HepG2 (cell line): ENCODE data around the gene BCL2L11. TPM values are rescaled to one million over a fixed set of nuclear protein-coding genes. Genes with fewer than 3 reads are reported as not detected.

Source experiments
- ATAC-seq: fragments of 200-7000 bp; cut with Tn5 transposase; 3 replicates; pipeline ENCODE4 v1.9.1; 2020; ENCODE audit warnings: mild to moderate bottlenecking, moderate library complexity
- BruUV-seq: library from RNA; stranded (reverse); fragments of 400-500 nt; replicated peaks from 2 replicates; lab custom pipeline; 2021; lab: Mats Ljungman, UMichigan
- CTCF ChIA-PET: fragments of 300-600 bp; formaldehyde crosslinking; extraction: SDS; loops from one replicate; lab custom pipeline; 2021; ENCODE audit warnings: low total read pairs, inconsistent platforms, low intra/inter-chr PET ratio; lab: Yijun Ruan, JAX
- POLR2A ChIA-PET: fragments of 350-600 bp; sonication (Branson Sonifier 250); formaldehyde crosslinking; loops from one replicate; lab custom pipeline; 2020; ENCODE audit warnings: antibody characterized with exemption, inconsistent platforms; lab: Yijun Ruan, JAX
- DNase-seq: peaks from one replicate; pipeline ENCODE4 v3.0.0-alpha.2; 2015; ENCODE audit warnings: low spot score
- FAIRE-seq: peaks from 3 replicates; lab custom pipeline; 2011; peaks lifted over from hg19 to GRCh38; lab: Jason Lieb, UNC
- H2AFZ ChIP-seq: one replicate; pipeline ENCODE4 v1.6.1; 2011; ENCODE audit warnings: low read length, inconsistent platforms
- H3K27ac ChIP-seq: fragments of 300-600 bp; 3 replicates; pipeline ENCODE4 v1.8.0; 2011; ENCODE audit warnings: mixed run types, mild to moderate bottlenecking, mixed read lengths, low read length, inconsistent platforms; ENCODE audit not compliant: insufficient read depth; ENCODE audit errors: extremely low read length
- H3K27me3 ChIP-seq, 2 experiments: fragments of 200-600 bp in 1 of 2; 2 replicates in 1 of 2; 3 replicates in 1 of 2; pipeline versions ENCODE4 v1.6.0 to v1.8.0; 2011; ENCODE audit warnings: low read length in 2 of 2, mild to moderate bottlenecking in 2 of 2, moderate library complexity in 2 of 2, inconsistent platforms in 1 of 2; ENCODE audit not compliant: insufficient read depth in 2 of 2, control insufficient read depth in 1 of 2
- H3K36me3 ChIP-seq, 2 experiments: fragments of 200-600 bp in 1 of 2; replicated peaks in 1 of 2; 2 replicates in 1 of 2; 3 replicates in 1 of 2; pipeline versions ENCODE4 v1.5.1 to v1.8.0; 2011; ENCODE audit warnings: low read length in 2 of 2, inconsistent platforms in 1 of 2; ENCODE audit not compliant: insufficient read depth in 2 of 2, control insufficient read depth in 1 of 2
- H3K4me1 ChIP-seq: 2 replicates; pipeline ENCODE4 v1.5.1; 2012; ENCODE audit warnings: low read length, inconsistent platforms; ENCODE audit not compliant: insufficient read depth
- H3K4me2 ChIP-seq: 2 replicates; pipeline ENCODE4 v1.6.0; 2011; ENCODE audit warnings: low read depth, low read length, inconsistent platforms
- H3K4me3 ChIP-seq, 3 experiments: fragments of 200-600 bp in 1 of 3; sonication (generic), shearing (Covaris generic) in 1 of 3; replicated peaks in 1 of 3; 2 replicates each; pipeline ENCODE4 v1.5.1; 2011 to 2016; ENCODE audit warnings: low read length in 3 of 3, inconsistent platforms in 2 of 3, low read depth in 2 of 3, mild to moderate bottlenecking in 2 of 3, control low read depth in 1 of 3, mixed read lengths in 1 of 3; ENCODE audit not compliant: insufficient read depth in 1 of 3
- H3K79me2 ChIP-seq: one replicate; pipeline ENCODE4 v1.6.1; 2011; ENCODE audit warnings: low read length, inconsistent platforms; ENCODE audit not compliant: insufficient read depth
- H3K9ac ChIP-seq: 2 replicates; pipeline ENCODE4 v1.6.0; 2011; ENCODE audit warnings: mild to moderate bottlenecking, low read depth, low read length, inconsistent platforms; ENCODE audit not compliant: insufficient read depth
- H3K9me3 ChIP-seq: 2 replicates; pipeline ENCODE4 v1.5.1; 2012; ENCODE audit warnings: mild to moderate bottlenecking, low read length
- H4K20me1 ChIP-seq: 2 replicates; pipeline ENCODE4 v1.6.0; 2011; ENCODE audit warnings: inconsistent platforms, mild to moderate bottlenecking, low read length, moderate library complexity; ENCODE audit not compliant: insufficient read depth
- CAMTA2 ChIP-seq: sonication (generic); formaldehyde crosslinking; IDR thresholded peaks from 2 replicates; pipeline ENCODE4 v1.4.0; 2020; ENCODE audit warnings: mild to moderate bottlenecking, missing genetic modification reagents, borderline replicate concordance
- IKZF1 ChIP-seq: fragments of 450-650 bp; IDR thresholded peaks from 2 replicates; pipeline ENCODE4 v1.7.1; 2016
- MXD3 ChIP-seq: IDR thresholded peaks from 2 replicates; pipeline ENCODE4 v1.6.1; 2016; ENCODE audit warnings: mild to moderate bottlenecking, missing biosample characterization, missing genetic modification reagents
- PAF1 ChIP-seq: IDR thresholded peaks from 2 replicates; pipeline ENCODE4 v1.6.1; 2016; ENCODE audit warnings: missing genetic modification reagents, missing compliant biosample characterization
- PBX3 ChIP-seq: sonication (generic); formaldehyde crosslinking; IDR thresholded peaks from 2 replicates; pipeline ENCODE4 v1.8.1; 2023; ENCODE audit warnings: missing genetic modification reagents, inconsistent platforms, borderline replicate concordance
- RARA ChIP-seq: IDR thresholded peaks from 2 replicates; pipeline ENCODE4 v1.6.1; 2016; ENCODE audit warnings: missing genetic modification reagents, missing compliant biosample characterization
- RBM22 ChIP-seq: fragments of 200-400 bp; formaldehyde crosslinking; optimal IDR thresholded peaks from 2 replicates; pipeline ENCODE3; 2017; ENCODE audit warnings: mild to moderate bottlenecking, low read length, moderate library complexity
- RERE ChIP-seq: IDR thresholded peaks from 2 replicates; pipeline ENCODE4 v1.6.1; 2016; ENCODE audit warnings: low read depth, missing genetic modification reagents, missing compliant biosample characterization
- ZKSCAN5 ChIP-seq: sonication (generic); formaldehyde crosslinking; IDR thresholded peaks from 2 replicates; pipeline ENCODE4 v1.5.1; 2020; ENCODE audit warnings: mild to moderate bottlenecking, missing genetic modification reagents
- ZNF263 ChIP-seq: sonication (generic); formaldehyde crosslinking; IDR thresholded peaks from 2 replicates; pipeline ENCODE4 v1.4.0; 2020; ENCODE audit warnings: missing genetic modification reagents
- ZNF264 ChIP-seq: sonication (generic); formaldehyde crosslinking; IDR thresholded peaks from 2 replicates; pipeline ENCODE4 v1.4.0; 2020; ENCODE audit warnings: missing genetic modification reagents
- ZNF274 ChIP-seq: sonication (generic); formaldehyde crosslinking; IDR thresholded peaks from 2 replicates; pipeline ENCODE4 v1.5.1; 2020; ENCODE audit warnings: mild to moderate bottlenecking, missing genetic modification reagents
- ZNF282 ChIP-seq: fragments of 450-650 bp; IDR thresholded peaks from 2 replicates; pipeline ENCODE4 v1.6.1; 2018; ENCODE audit not compliant: partially characterized antibody
- ZNF34 ChIP-seq: sonication (generic); formaldehyde crosslinking; IDR thresholded peaks from 2 replicates; pipeline ENCODE4 v1.4.0; 2020; ENCODE audit warnings: mild to moderate bottlenecking, missing genetic modification reagents, borderline replicate concordance
- ZNF577 ChIP-seq: sonication (generic); formaldehyde crosslinking; IDR thresholded peaks from 2 replicates; pipeline ENCODE4 v1.4.0; 2020; ENCODE audit warnings: mild to moderate bottlenecking, low read depth, missing genetic modification reagents, borderline replicate concordance
- WGBS: methylation state at CpG from one replicate; pipeline ENCODE4 v1.1.6; 2017; ENCODE audit warnings: low lambda C conversion rate; 5-methylcytosine and 5-hydroxymethylcytosine counted together
- in situ Hi-C: cut with HindIII; loops from 2 replicates; pipeline ENCODE4 v1.10.0; 2017; ENCODE audit warnings: low pct_unique_long_range_greater_than_20kb; ENCODE audit not compliant: extremely low pct_ligation_motif_present
- intact Hi-C: fragments of 100-400 bp; cut with micrococcal nuclease; formaldehyde crosslinking; loops from one replicate; pipeline ENCODE4 v1.10.0; 2022; ENCODE audit not compliant: unreplicated experiment
- polyA plus RNA-seq, 8 experiments: library from polyadenylated mRNA; depleted of rRNA in 3 of 8; stranded (reverse) in 7 of 8; unstranded in 1 of 8; fragments of >200 nt; fragmentation: Illumina TruSeq in 4 of 8; extraction: Trizol in 4 of 8; gene quantifications; 2 replicates each; pipeline versions ENCODE4 v1.2.1 to v1.2.3, GENCODE V29; 2011 to 2016; ENCODE audit warnings: low read depth in 4 of 8, missing spikeins in 1 of 8, mixed read lengths in 1 of 8; ENCODE audit not compliant: insufficient read depth in 1 of 8
- total RNA-seq, 5 experiments: library from RNA; depleted of rRNA; stranded (reverse); fragments of >200 nt; fragmentation: Illumina TruSeq; extraction: Trizol; gene quantifications; 2 replicates each; pipeline ENCODE4 v1.2.3, GENCODE V29; 2016; ENCODE audit warnings: low read depth in 1 of 5

The BCL2L11 gene
- total and polyA plus RNA-seq, 2 of the 13 experiments (the other 11 are each of a cell fraction or from before 2014, with no cell fraction given): 6.1 to 9.7 TPM

- DNase-seq: no peak
- BruUV-seq: no TSS peak
Observed at GRCh38 chr2:111105926-111106325, 14.8 kb upstream of the BCL2L11 start.

GRCh38 chr2:111106706-111107105 lies 14.0 kb upstream of the BCL2L11 start:
- Histone ChIP-seq H3K79me2 (no peaks in the 10 kb centered on the region), H2AFZ (no peak overlapping the region), H3K9ac (no peak overlapping the region), H3K4me3 (no peak overlapping the region), H3K4me2 (no peak overlapping the region), H3K36me3 (no peaks in the 10 kb centered on the region), H3K27ac (no peak overlapping the region), H3K9me3 (no peaks in the 10 kb centered on the region), H4K20me1 (no peaks in the 10 kb centered on the region), H3K4me1 (no peaks in the 10 kb centered on the region), H3K27me3 (peaks cover 0 to 9% of the 10 kb centered on the region in 2 experiments; a peak in 2 of 5 replicates)
- ATAC-seq (no peak), DNase-seq (no peak), FAIRE-seq (no peak)
- in situ Hi-C loops (no loop called here), intact Hi-C loops (no loop called here)
- ChIA-PET POLR2A (no interaction called here), CTCF (no interaction called here)
- BruUV-seq: no TSS peak
- 52% methylated on average over 5 of the region's 5 CpGs for WGBS
- TF ChIP-seq RBM22 (no peak), ZNF282 (no peak), ZKSCAN5 (CRISPR knock-in tag) (no peak), RERE (no peak), PAF1 (CRISPR knock-in tag) (no peak), ZNF34 (CRISPR knock-in tag) (no peak), ZNF274 (no peak), MXD3 (CRISPR knock-in tag) (no peak)

More at GRCh38 chr2:111105926-111106325, 14.8 kb upstream of the BCL2L11 start:
- no peak for FAIRE-seq
- Histone ChIP-seq H3K79me2 (no peaks in the 10 kb centered on the region), H2AFZ (no peak overlapping the region), H3K27ac (no peak overlapping the region), H3K4me2 (no peak overlapping the region), H3K36me3 (no peaks in the 10 kb centered on the region), H3K9ac (no peak overlapping the region), H3K9me3 (no peaks in the 10 kb centered on the region), H4K20me1 (no peaks in the 10 kb centered on the region), H3K4me1 (no peaks in the 10 kb centered on the region), H3K27me3 (peaks cover 0 to 9% of the 10 kb centered on the region in 2 experiments; a peak in 1 of 5 replicates), H3K4me3 (no peak overlapping the region)
- intact Hi-C loops: no loop called here
- TF ChIP-seq ZNF264 (CRISPR knock-in tag): no peak
- TF ChIP-seq IKZF1: no peak
- no peak for TF ChIP-seq ZNF263 (CRISPR knock-in tag)
- no peak for TF ChIP-seq RARA (CRISPR knock-in tag)
- no peak for TF ChIP-seq PBX3 (CRISPR knock-in tag)
- no peak for TF ChIP-seq ZNF577 (CRISPR knock-in tag)
- no peak for TF ChIP-seq CAMTA2 (CRISPR knock-in tag)
- CTCF ChIA-PET: no interaction called here
- in situ Hi-C loops: no loop called here
- POLR2A ChIA-PET: no interaction called here
- no peak for ATAC-seq
- under 1% methylated on average over 2 of the region's 2 CpGs for WGBS
